NCI-H2196 (cell line): ENCODE measurements around the gene LAGE3.

Experiments used
- DNase-seq: peaks from one replicate; lab custom pipeline; 2025; ENCODE audit not compliant: unreplicated experiment; lab: John Stamatoyannopoulos, UW

The LAGE3 gene

GRCh38 chrX:154458954-154459778 is 19.9 kb downstream of the LAGE3 start:
- DNase-seq, result no peak

- peak; percentile 27 for DNase-seq
These were observed 20.7 kb downstream of the LAGE3 start, which contains the start of gene PLXNA3 for GRCh38 chrX:154458116-154458953. Gene PLXNA3 (plus strand): TSS chrX:154458281. CDS start chrX:154460184, 1,903 bp downstream.

GRCh38 chrX:154457491-154458115 is 21.5 kb downstream of the LAGE3 start:
- peak; percentile 54 for DNase-seq

GRCh38 chrX:154452823-154453222 is 26.3 kb downstream of the LAGE3 start:
- DNase-seq, result no peak

- no peak for DNase-seq
These were observed 28.8 kb downstream of the LAGE3 start for GRCh38 chrX:154450312-154450711.

GRCh38 chrX:154449618-154450017 is 29.5 kb downstream of the LAGE3 start:
- DNase-seq, result no peak

- DNase-seq, result no peak
These were observed 30.6 kb downstream of the LAGE3 start for GRCh38 chrX:154448484-154448883.

GRCh38 chrX:154446430-154446829 is 32.7 kb downstream of the LAGE3 start:
- DNase-seq, result no peak

GRCh38 chrX:154445776-154446175 is 33.3 kb downstream of the LAGE3 start:
- no peak for DNase-seq

GRCh38 chrX:154444755-154445246 is 34.3 kb downstream of the LAGE3 start:
- no peak for DNase-seq

GRCh38 chrX:154443992-154444754 is 34.9 kb downstream of the LAGE3 start, which contains the start of gene FAM50A:
Gene FAM50A (plus strand): TSS chrX:154444141. CDS start chrX:154444236, 95 bp downstream.
- peak; percentile 64 for DNase-seq

GRCh38 chrX:154443479-154443910 is 35.6 kb downstream of the LAGE3 start:
- DNase-seq, result no peak

- DNase-seq, result no peak
These were observed 36.9 kb downstream of the LAGE3 start for GRCh38 chrX:154441984-154442707.

GRCh38 chrX:154441564-154441963 is 37.5 kb downstream of the LAGE3 start:
- no peak for DNase-seq

- DNase-seq, result no peak
These were observed 38.3 kb downstream of the LAGE3 start for GRCh38 chrX:154440623-154441357.

GRCh38 chrX:154439841-154440240 is 39.2 kb downstream of the LAGE3 start:
- DNase-seq, result no peak

- DNase-seq, result no peak
These were observed 40.8 kb downstream of the LAGE3 start for GRCh38 chrX:154437971-154438893.
